SK-N-SH treated with all-trans-retinoic acid at 6 μM for 48 hours (cell line): ENCODE results near the gene CRYBA2.

Experiments
- ATAC-seq: fragments of 200-7000 bp; cut with Tn5 transposase; 3 replicates; pipeline ENCODE4 v1.9.1; 2020; ENCODE audit warnings: mild to moderate bottlenecking, moderate library complexity
- ARNTL ChIP-seq: fragments of 450-650 bp; formaldehyde crosslinking; IDR thresholded peaks from 2 replicates; pipeline ENCODE4 v1.5.0; 2020; ENCODE audit warnings: low read depth, mild to moderate bottlenecking, moderate library complexity, borderline replicate concordance
- BACH2 ChIP-seq: fragments of 250-450 bp; sonication (Bioruptor Pico); IDR thresholded peaks from 2 replicates; pipeline ENCODE4 v1.9.0; 2021; ENCODE audit warnings: mild to moderate bottlenecking, borderline replicate concordance
- ESRRG ChIP-seq: fragments of 250-450 bp; sonication (Bioruptor Pico); IDR thresholded peaks from 2 replicates; pipeline ENCODE4 v1.6.1; 2021; ENCODE audit warnings: mild to moderate bottlenecking
- GLIS3 ChIP-seq: fragments of 250-450 bp; sonication (Bioruptor Pico); IDR thresholded peaks from 2 replicates; pipeline ENCODE4 v1.5.0; 2020; ENCODE audit warnings: mild to moderate bottlenecking, moderate library complexity
- ISL1 ChIP-seq: fragments of 250-450 bp; sonication (Bioruptor Pico); IDR thresholded peaks from 2 replicates; pipeline ENCODE4 v2.1.2; 2022; ENCODE audit warnings: mild to moderate bottlenecking, moderate library complexity
- OSR1 ChIP-seq: fragments of 250-450 bp; sonication (Bioruptor Pico); IDR thresholded peaks from 2 replicates; pipeline ENCODE4 v1.8.0; 2022; ENCODE audit warnings: moderate library complexity, mild to moderate bottlenecking, inconsistent platforms
- PPARA ChIP-seq: fragments of 250-450 bp; sonication (Bioruptor Pico); IDR thresholded peaks from 2 replicates; pipeline ENCODE4 v1.5.0; 2020; ENCODE audit warnings: mild to moderate bottlenecking, borderline replicate concordance
- RARB ChIP-seq: fragments of 250-450 bp; sonication (Bioruptor Pico); IDR thresholded peaks from 2 replicates; pipeline ENCODE4 v1.8.0; 2021; ENCODE audit warnings: mild to moderate bottlenecking, moderate library complexity
- SNAI2 ChIP-seq: fragments of 250-450 bp; sonication (Bioruptor Pico); IDR thresholded peaks from 2 replicates; pipeline ENCODE4 v1.5.0; 2020; ENCODE audit warnings: mild to moderate bottlenecking, moderate library complexity
- TCF4 ChIP-seq: fragments of 250-450 bp; sonication (Bioruptor Pico); IDR thresholded peaks from 2 replicates; pipeline ENCODE4 v1.8.0; 2021; ENCODE audit warnings: mild to moderate bottlenecking, moderate library complexity, borderline replicate concordance
- TOX ChIP-seq: fragments of 250-450 bp; sonication (Bioruptor Pico); IDR thresholded peaks from 2 replicates; pipeline ENCODE4 v1.8.0; 2021; ENCODE audit warnings: mild to moderate bottlenecking, moderate library complexity, borderline replicate concordance
- ZC3H10 ChIP-seq: fragments of 250-450 bp; sonication (Bioruptor Pico); IDR thresholded peaks from 2 replicates; pipeline ENCODE4 v1.5.1; 2021; ENCODE audit warnings: mild to moderate bottlenecking, moderate library complexity
- ZFP3 ChIP-seq: fragments of 250-450 bp; sonication (Bioruptor Pico); IDR thresholded peaks from 2 replicates; pipeline ENCODE4 v1.5.0; 2020; ENCODE audit warnings: mild to moderate bottlenecking, moderate library complexity
- ZFP30 ChIP-seq: fragments of 450-650 bp; formaldehyde crosslinking; IDR thresholded peaks from 2 replicates; pipeline ENCODE4 v1.5.0; 2022; ENCODE audit warnings: mild to moderate bottlenecking, moderate library complexity
- ZNF565 ChIP-seq: fragments of 450-650 bp; formaldehyde crosslinking; conservative IDR thresholded peaks from 2 replicates; pipeline ENCODE4 v1.5.0; 2020; ENCODE audit warnings: low read depth, mild to moderate bottlenecking, moderate library complexity
- ZNF70 ChIP-seq: fragments of 450-650 bp; formaldehyde crosslinking; IDR thresholded peaks from 2 replicates; pipeline ENCODE4 v1.5.0; 2020; ENCODE audit warnings: mild to moderate bottlenecking, moderate library complexity
- ZNF8 ChIP-seq: fragments of 450-650 bp; formaldehyde crosslinking; IDR thresholded peaks from 2 replicates; pipeline ENCODE4 v1.5.0; 2020; ENCODE audit warnings: mild to moderate bottlenecking, moderate library complexity
- TF ChIP-seq, protein P1 (sequence below): fragments of 250-450 bp; sonication (Bioruptor Pico); IDR thresholded peaks from 2 replicates; pipeline ENCODE4 v1.5.0; 2020; ENCODE audit warnings: mild to moderate bottlenecking, moderate library complexity
- TF ChIP-seq, protein P2 (sequence below): fragments of 250-450 bp; sonication (Bioruptor Pico); IDR thresholded peaks from 2 replicates; pipeline ENCODE4 v1.5.1; 2020; ENCODE audit warnings: low read depth, mild to moderate bottlenecking, moderate library complexity
- TF ChIP-seq, protein P3 (sequence below): fragments of 250-450 bp; sonication (Bioruptor Pico); IDR thresholded peaks from 2 replicates; pipeline ENCODE4 v1.8.0; 2021; ENCODE audit warnings: low read depth, mild to moderate bottlenecking, moderate library complexity, borderline replicate concordance
- TF ChIP-seq, protein P4 (sequence below): fragments of 250-450 bp; sonication (Bioruptor Pico); IDR thresholded peaks from 2 replicates; pipeline ENCODE4 v1.8.0; 2020; ENCODE audit warnings: mild to moderate bottlenecking, moderate library complexity, borderline replicate concordance
- TF ChIP-seq, protein P5 (sequence below): fragments of 250-450 bp; sonication (Bioruptor Pico); IDR thresholded peaks from 2 replicates; pipeline ENCODE4 v1.5.1; 2021; ENCODE audit warnings: mild to moderate bottlenecking, moderate library complexity

Gene CRYBA2

DNA sequence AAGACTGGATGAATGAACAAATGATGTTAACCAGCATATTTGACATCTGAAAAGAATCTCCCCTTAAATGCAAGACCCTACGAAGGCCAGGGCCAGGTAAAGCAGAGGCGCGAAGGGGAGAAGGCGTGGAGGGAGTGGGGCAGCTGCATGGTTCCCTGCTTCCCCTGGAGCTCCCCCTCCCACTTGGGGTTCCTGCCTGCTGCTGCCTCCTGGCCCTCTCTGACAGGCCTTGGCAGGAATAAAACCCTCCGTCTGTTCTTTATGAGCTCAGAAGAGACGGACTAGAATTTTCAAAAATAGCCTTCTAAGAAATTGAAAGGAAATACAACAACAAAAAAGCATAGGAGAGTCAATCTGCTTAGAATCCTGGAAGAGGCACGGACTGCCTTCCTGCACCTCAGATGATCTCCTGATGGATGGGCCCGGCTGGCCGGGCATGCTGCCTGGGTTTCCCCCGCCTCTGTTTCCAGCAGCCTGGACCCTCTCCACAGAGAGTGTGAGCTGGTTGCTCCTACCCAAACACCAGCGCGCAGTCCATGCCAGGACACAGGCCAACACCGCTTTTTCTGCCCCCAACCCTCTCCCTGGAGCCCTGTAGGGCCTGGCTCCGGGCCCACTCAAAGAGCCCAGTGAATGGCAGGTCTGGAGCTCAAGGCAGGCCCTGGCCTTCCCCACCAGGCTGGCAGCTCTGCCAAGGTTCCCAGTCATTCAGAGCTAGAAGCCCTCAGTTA, 24.1 kb upstream of the CRYBA2 start:
- no peak for TF ChIP-seq RARB (CRISPR knock-in tag)
- TF ChIP-seq, protein P1, sequence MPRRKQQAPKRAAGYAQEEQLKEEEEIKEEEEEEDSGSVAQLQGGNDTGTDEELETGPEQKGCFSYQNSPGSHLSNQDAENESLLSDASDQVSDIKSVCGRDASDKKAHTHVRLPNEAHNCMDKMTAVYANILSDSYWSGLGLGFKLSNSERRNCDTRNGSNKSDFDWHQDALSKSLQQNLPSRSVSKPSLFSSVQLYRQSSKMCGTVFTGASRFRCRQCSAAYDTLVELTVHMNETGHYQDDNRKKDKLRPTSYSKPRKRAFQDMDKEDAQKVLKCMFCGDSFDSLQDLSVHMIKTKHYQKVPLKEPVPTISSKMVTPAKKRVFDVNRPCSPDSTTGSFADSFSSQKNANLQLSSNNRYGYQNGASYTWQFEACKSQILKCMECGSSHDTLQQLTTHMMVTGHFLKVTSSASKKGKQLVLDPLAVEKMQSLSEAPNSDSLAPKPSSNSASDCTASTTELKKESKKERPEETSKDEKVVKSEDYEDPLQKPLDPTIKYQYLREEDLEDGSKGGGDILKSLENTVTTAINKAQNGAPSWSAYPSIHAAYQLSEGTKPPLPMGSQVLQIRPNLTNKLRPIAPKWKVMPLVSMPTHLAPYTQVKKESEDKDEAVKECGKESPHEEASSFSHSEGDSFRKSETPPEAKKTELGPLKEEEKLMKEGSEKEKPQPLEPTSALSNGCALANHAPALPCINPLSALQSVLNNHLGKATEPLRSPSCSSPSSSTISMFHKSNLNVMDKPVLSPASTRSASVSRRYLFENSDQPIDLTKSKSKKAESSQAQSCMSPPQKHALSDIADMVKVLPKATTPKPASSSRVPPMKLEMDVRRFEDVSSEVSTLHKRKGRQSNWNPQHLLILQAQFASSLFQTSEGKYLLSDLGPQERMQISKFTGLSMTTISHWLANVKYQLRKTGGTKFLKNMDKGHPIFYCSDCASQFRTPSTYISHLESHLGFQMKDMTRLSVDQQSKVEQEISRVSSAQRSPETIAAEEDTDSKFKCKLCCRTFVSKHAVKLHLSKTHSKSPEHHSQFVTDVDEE, result no peak
- TF ChIP-seq ARNTL (CRISPR knock-in tag), result no peak
- TF ChIP-seq, protein P2, sequence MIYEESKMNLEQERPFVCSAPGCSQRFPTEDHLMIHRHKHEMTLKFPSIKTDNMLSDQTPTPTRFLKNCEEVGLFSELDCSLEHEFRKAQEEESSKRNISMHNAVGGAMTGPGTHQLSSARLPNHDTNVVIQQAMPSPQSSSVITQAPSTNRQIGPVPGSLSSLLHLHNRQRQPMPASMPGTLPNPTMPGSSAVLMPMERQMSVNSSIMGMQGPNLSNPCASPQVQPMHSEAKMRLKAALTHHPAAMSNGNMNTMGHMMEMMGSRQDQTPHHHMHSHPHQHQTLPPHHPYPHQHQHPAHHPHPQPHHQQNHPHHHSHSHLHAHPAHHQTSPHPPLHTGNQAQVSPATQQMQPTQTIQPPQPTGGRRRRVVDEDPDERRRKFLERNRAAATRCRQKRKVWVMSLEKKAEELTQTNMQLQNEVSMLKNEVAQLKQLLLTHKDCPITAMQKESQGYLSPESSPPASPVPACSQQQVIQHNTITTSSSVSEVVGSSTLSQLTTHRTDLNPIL (CRISPR knock-in tag), result no peak
- TF ChIP-seq ZNF70 (CRISPR knock-in tag), result no peak
- no peak for TF ChIP-seq TOX
- TF ChIP-seq PPARA (CRISPR knock-in tag), result no peak
- TF ChIP-seq BACH2, result no peak
- no peak for TF ChIP-seq ISL1 (CRISPR knock-in tag)
- TF ChIP-seq SNAI2 (CRISPR knock-in tag), result no peak
- no peak for TF ChIP-seq ESRRG (CRISPR knock-in tag)
- TF ChIP-seq, protein P3, sequence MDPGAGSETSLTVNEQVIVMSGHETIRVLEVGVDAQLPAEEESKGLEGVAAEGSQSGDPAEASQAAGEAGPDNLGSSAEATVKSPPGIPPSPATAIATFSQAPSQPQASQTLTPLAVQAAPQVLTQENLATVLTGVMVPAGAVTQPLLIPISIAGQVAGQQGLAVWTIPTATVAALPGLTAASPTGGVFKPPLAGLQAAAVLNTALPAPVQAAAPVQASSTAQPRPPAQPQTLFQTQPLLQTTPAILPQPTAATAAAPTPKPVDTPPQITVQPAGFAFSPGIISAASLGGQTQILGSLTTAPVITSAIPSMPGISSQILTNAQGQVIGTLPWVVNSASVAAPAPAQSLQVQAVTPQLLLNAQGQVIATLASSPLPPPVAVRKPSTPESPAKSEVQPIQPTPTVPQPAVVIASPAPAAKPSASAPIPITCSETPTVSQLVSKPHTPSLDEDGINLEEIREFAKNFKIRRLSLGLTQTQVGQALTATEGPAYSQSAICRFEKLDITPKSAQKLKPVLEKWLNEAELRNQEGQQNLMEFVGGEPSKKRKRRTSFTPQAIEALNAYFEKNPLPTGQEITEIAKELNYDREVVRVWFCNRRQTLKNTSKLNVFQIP (CRISPR knock-in tag), result no peak
- TF ChIP-seq, protein P4, sequence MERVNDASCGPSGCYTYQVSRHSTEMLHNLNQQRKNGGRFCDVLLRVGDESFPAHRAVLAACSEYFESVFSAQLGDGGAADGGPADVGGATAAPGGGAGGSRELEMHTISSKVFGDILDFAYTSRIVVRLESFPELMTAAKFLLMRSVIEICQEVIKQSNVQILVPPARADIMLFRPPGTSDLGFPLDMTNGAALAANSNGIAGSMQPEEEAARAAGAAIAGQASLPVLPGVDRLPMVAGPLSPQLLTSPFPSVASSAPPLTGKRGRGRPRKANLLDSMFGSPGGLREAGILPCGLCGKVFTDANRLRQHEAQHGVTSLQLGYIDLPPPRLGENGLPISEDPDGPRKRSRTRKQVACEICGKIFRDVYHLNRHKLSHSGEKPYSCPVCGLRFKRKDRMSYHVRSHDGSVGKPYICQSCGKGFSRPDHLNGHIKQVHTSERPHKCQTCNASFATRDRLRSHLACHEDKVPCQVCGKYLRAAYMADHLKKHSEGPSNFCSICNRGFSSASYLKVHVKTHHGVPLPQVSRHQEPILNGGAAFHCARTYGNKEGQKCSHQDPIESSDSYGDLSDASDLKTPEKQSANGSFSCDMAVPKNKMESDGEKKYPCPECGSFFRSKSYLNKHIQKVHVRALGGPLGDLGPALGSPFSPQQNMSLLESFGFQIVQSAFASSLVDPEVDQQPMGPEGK (CRISPR knock-in tag), result no peak
- no peak for TF ChIP-seq ZFP30 (CRISPR knock-in tag)
- no peak for TF ChIP-seq GLIS3 (CRISPR knock-in tag)
- TF ChIP-seq ZNF565 (CRISPR knock-in tag), result no peak
- TF ChIP-seq ZNF8 (CRISPR knock-in tag), result no peak
- TF ChIP-seq OSR1 (CRISPR knock-in tag), result no peak
- no peak for TF ChIP-seq TCF4
- TF ChIP-seq, protein P5, sequence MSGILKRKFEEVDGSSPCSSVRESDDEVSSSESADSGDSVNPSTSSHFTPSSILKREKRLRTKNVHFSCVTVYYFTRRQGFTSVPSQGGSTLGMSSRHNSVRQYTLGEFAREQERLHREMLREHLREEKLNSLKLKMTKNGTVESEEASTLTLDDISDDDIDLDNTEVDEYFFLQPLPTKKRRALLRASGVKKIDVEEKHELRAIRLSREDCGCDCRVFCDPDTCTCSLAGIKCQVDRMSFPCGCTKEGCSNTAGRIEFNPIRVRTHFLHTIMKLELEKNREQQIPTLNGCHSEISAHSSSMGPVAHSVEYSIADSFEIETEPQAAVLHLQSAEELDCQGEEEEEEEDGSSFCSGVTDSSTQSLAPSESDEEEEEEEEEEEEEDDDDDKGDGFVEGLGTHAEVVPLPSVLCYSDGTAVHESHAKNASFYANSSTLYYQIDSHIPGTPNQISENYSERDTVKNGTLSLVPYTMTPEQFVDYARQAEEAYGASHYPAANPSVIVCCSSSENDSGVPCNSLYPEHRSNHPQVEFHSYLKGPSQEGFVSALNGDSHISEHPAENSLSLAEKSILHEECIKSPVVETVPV, result no peak
- TF ChIP-seq, all 23 proteins: peak for 0
- ATAC-seq, result no peak

DNA sequence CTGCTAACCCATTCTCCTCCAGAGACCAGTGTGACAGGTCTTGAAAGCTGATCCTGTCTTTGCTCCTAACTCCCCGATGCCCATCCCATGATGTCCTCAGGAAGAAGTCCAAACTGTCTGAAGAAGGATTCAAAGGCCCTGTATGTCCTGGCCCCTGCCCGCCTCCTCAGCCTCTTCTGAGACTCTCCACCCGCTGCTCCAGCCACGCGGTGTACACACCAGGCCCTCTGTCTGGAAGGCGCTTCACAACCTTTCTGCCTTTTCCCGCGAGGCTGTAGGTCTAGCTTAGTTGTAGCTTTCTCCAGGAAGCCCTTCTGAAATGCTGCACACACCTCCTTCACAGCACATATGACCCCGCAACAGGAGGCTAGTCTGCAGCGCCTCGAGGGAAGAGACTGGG, 23.5 kb upstream of the CRYBA2 start:
- ATAC-seq, result no peak
- TF ChIP-seq ZNF565 (CRISPR knock-in tag) (no peak), ZFP3 (CRISPR knock-in tag) (no peak), TCF4 (no peak), ISL1 (CRISPR knock-in tag) (no peak)
- TF ChIP-seq, all 23 proteins: peak for 0

DNA sequence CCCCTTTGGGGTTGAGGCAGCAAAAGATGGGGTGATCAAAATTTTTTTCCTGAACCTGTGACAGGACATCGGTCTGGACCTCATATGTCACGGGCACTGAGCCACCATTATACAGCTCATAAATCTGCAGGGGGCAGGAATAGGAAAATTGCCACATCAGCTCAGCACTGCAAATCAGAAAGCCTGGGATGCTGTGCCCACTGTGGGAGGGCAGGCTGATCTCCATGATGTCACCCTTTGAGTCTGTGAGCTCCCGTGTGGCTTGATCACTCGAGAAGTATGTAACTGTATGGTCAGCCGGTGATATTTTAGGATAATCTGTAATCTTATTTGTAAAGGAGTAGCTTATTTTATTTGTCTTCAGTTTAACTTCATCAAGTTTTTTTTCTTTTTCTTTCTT, 17.7 kb upstream of the CRYBA2 start:
- ATAC-seq, result no peak
- no peak for TF ChIP-seq ZFP30 (CRISPR knock-in tag)
- TF ChIP-seq, protein P4 (CRISPR knock-in tag), result no peak
- TF ChIP-seq, protein P3 (CRISPR knock-in tag), result no peak
- no peak for TF ChIP-seq GLIS3 (CRISPR knock-in tag)
- no peak for TF ChIP-seq ZC3H10 (CRISPR knock-in tag)
- no peak for TF ChIP-seq RARB (CRISPR knock-in tag)
- no peak for TF ChIP-seq ISL1 (CRISPR knock-in tag)
- no peak for TF ChIP-seq ARNTL (CRISPR knock-in tag)
- no peak for TF ChIP-seq ZNF8 (CRISPR knock-in tag)
- no peak for TF ChIP-seq BACH2
- no peak for TF ChIP-seq PPARA (CRISPR knock-in tag)
- TF ChIP-seq, all 23 proteins: peak for 0
